ENCODE measurements around the gene LOXL1.

The LOXL1 gene

GRCh38 chr15:73988445-73988969 is 62.2 kb downstream of the LOXL1 start:
- peaks cover 53% of the 10 kb centered on the region for H3K36me3 Mint-ChIP-seq (ENCODE audit: low read depth)
- H3K27me3 Mint-ChIP-seq: no peaks in the 10 kb centered on the region
- no peak overlapping the region for H3K4me3 Mint-ChIP-seq
- no peak for DNase-seq
- no peak overlapping the region for H3K27ac Mint-ChIP-seq
- no peaks in the 10 kb centered on the region for H3K9me3 Mint-ChIP-seq
- H3K4me1 Mint-ChIP-seq (ENCODE audit: low read depth): peaks cover 38% of the 10 kb centered on the region

- Mint-ChIP-seq H3K36me3 (ENCODE audit: low read depth) (peaks cover 47% of the 10 kb centered on the region), H3K9me3 (no peaks in the 10 kb centered on the region), H3K4me1 (ENCODE audit: low read depth) (peaks cover 41% of the 10 kb centered on the region), H3K4me3 (no peak overlapping the region), H3K27ac (no peak overlapping the region), H3K27me3 (no peaks in the 10 kb centered on the region)
- DNase-seq: no peak
These were observed 62.9 kb downstream of the LOXL1 start for GRCh38 chr15:73989001-73989798.

GRCh38 chr15:73990250-73991005 is 64.2 kb downstream of the LOXL1 start:
- Mint-ChIP-seq H3K9me3 (no peaks in the 10 kb centered on the region), H3K27me3 (no peaks in the 10 kb centered on the region), H3K4me1 (ENCODE audit: low read depth) (peaks cover 36% of the 10 kb centered on the region), H3K27ac (no peak overlapping the region), H3K4me3 (peak overlapping the region; percentile 91), H3K36me3 (ENCODE audit: low read depth) (peaks cover 48% of the 10 kb centered on the region)
- no peak for DNase-seq

- H3K4me1 Mint-ChIP-seq (ENCODE audit: low read depth): peaks cover 39% of the 10 kb centered on the region
- H3K36me3 Mint-ChIP-seq (ENCODE audit: low read depth): peaks cover 43% of the 10 kb centered on the region
- no peaks in the 10 kb centered on the region for H3K27me3 Mint-ChIP-seq
These were observed 65.0 kb downstream of the LOXL1 start for GRCh38 chr15:73991260-73991659.

GRCh38 chr15:73991726-73992593 is 65.7 kb downstream of the LOXL1 start, which contains the start of gene STOML1:
Gene STOML1 (minus strand): TSS chr15:73992295. CDS start chr15:73992223, 72 bp downstream.
- Mint-ChIP-seq H3K9me3 (no peaks in the 10 kb centered on the region), H3K27ac (peak within 1 kb of the TSS; percentile 95), H3K27me3 (no peaks in the 10 kb centered on the region), H3K4me3 (peak within 1 kb of the TSS; percentile 91), H3K4me1 (ENCODE audit: low read depth) (peaks cover 46% of the 10 kb centered on the region), H3K36me3 (ENCODE audit: low read depth) (peaks cover 40% of the 10 kb centered on the region)
- DNase-seq: peak; percentile 98

More at GRCh38 chr15:73991260-73991659, 65.0 kb downstream of the LOXL1 start:
- Mint-ChIP-seq H3K9me3 (no peaks in the 10 kb centered on the region), H3K4me3 (peak overlapping the region; percentile 91), H3K27ac (peak overlapping the region; percentile 61)
- no peak for DNase-seq

- Mint-ChIP-seq H3K27me3 (no peaks in the 10 kb centered on the region), H3K9me3 (no peaks in the 10 kb centered on the region), H3K36me3 (ENCODE audit: low read depth) (peaks cover 40% of the 10 kb centered on the region), H3K4me3 (peak overlapping the region; percentile 91), H3K4me1 (ENCODE audit: low read depth) (peaks cover 52% of the 10 kb centered on the region), H3K27ac (peak overlapping the region; percentile 95)
- no peak for DNase-seq
These were observed 66.3 kb downstream of the LOXL1 start for GRCh38 chr15:73992594-73992898.

GRCh38 chr15:73993211-73993994 is 67.1 kb downstream of the LOXL1 start:
- H3K9me3 Mint-ChIP-seq: no peaks in the 10 kb centered on the region
- peak overlapping the region; percentile 95 for H3K27ac Mint-ChIP-seq
- no peaks in the 10 kb centered on the region for H3K27me3 Mint-ChIP-seq
- H3K4me3 Mint-ChIP-seq: peak overlapping the region; percentile 91
- H3K4me1 Mint-ChIP-seq (ENCODE audit: low read depth): peaks cover 61% of the 10 kb centered on the region
- H3K36me3 Mint-ChIP-seq (ENCODE audit: low read depth): peaks cover 40% of the 10 kb centered on the region
- no peak for DNase-seq

GRCh38 chr15:73994413-73994883 is 68.2 kb downstream of the LOXL1 start, which contains the start of gene PML:
Gene PML (plus strand): TSS chr15:73994716. CDS start chr15:73994813, 97 bp downstream.
- DNase-seq: peak; percentile 91
- no peaks in the 10 kb centered on the region for H3K9me3 Mint-ChIP-seq
- peaks cover 45% of the 10 kb centered on the region for H3K36me3 Mint-ChIP-seq (ENCODE audit: low read depth)
- H3K4me1 Mint-ChIP-seq (ENCODE audit: low read depth): peaks cover 70% of the 10 kb centered on the region
- H3K27me3 Mint-ChIP-seq: no peaks in the 10 kb centered on the region
- H3K27ac Mint-ChIP-seq: peak within 1 kb of the TSS; percentile 95
- peak within 1 kb of the TSS; percentile 91 for H3K4me3 Mint-ChIP-seq

GRCh38 chr15:73994912-73995622 is 68.8 kb downstream of the LOXL1 start:
- peaks cover 48% of the 10 kb centered on the region for H3K36me3 Mint-ChIP-seq (ENCODE audit: low read depth)
- H3K4me3 Mint-ChIP-seq: peak overlapping the region; percentile 91
- no peak for DNase-seq
- H3K9me3 Mint-ChIP-seq: no peaks in the 10 kb centered on the region
- peak overlapping the region; percentile 95 for H3K27ac Mint-ChIP-seq
- no peaks in the 10 kb centered on the region for H3K27me3 Mint-ChIP-seq
- H3K4me1 Mint-ChIP-seq (ENCODE audit: low read depth): peaks cover 71% of the 10 kb centered on the region

- H3K4me3 Mint-ChIP-seq: peak overlapping the region; percentile 91
- peaks cover 56% of the 10 kb centered on the region for H3K36me3 Mint-ChIP-seq (ENCODE audit: low read depth)
- H3K27me3 Mint-ChIP-seq: no peaks in the 10 kb centered on the region
- DNase-seq: no peak
- H3K9me3 Mint-ChIP-seq: no peaks in the 10 kb centered on the region
- peak overlapping the region; percentile 95 for H3K27ac Mint-ChIP-seq
- peaks cover 72% of the 10 kb centered on the region for H3K4me1 Mint-ChIP-seq (ENCODE audit: low read depth)
These were observed 70.0 kb downstream of the LOXL1 start for GRCh38 chr15:73996267-73996666.

- Mint-ChIP-seq H3K4me3 (peak overlapping the region; percentile 91), H3K9me3 (no peaks in the 10 kb centered on the region), H3K4me1 (ENCODE audit: low read depth) (peaks cover 70% of the 10 kb centered on the region), H3K27me3 (no peaks in the 10 kb centered on the region), H3K36me3 (ENCODE audit: low read depth) (peaks cover 62% of the 10 kb centered on the region), H3K27ac (peak overlapping the region; percentile 95)
- no peak for DNase-seq
These were observed 70.7 kb downstream of the LOXL1 start for GRCh38 chr15:73996939-73997338.

- H3K4me1 Mint-ChIP-seq (ENCODE audit: low read depth): peaks cover 64% of the 10 kb centered on the region
- H3K9me3 Mint-ChIP-seq: no peaks in the 10 kb centered on the region
- H3K27ac Mint-ChIP-seq: no peak overlapping the region
- no peak overlapping the region for H3K4me3 Mint-ChIP-seq
- H3K27me3 Mint-ChIP-seq: no peaks in the 10 kb centered on the region
- no peak for DNase-seq
- H3K36me3 Mint-ChIP-seq (ENCODE audit: low read depth): peaks cover 70% of the 10 kb centered on the region
These were observed 71.7 kb downstream of the LOXL1 start for GRCh38 chr15:73997986-73998385.
